ENCODE measurements around the gene APEX1.

- no peak for TF ChIP-seq CTCF (IDR thresholded peaks at IDR 0.05)
- TF ChIP-seq POLR2A (IDR thresholded peaks at IDR 0.05): no peak
- no peak for TF ChIP-seq POLR2AphosphoS5 (IDR thresholded peaks at IDR 0.05)
These were observed 45.8 kb upstream of the APEX1 start for GRCh38 chr14:20409226-20409625.

All from upper lobe of left lung (tissue), 4 donors.